Glutamatergic neuron (in vitro differentiated cells): ENCODE data around the gene ATR. TPM values are rescaled to one million over a fixed set of nuclear protein-coding genes. Genes with fewer than 3 reads are reported as not detected.
"Not testable (repeated sequence)": the region's sequence is repeated elsewhere in the genome, so short reads cannot be mapped to it uniquely, and the experiment has no call there.

Experiments
- DNase-seq: peaks from one replicate; pipeline ENCODE4 v3.0.0; 2022
- H3K27ac Mint-ChIP-seq: one replicate; pipeline ENCODE4 v1.8.0; 2020; ENCODE audit warnings: mild to moderate bottlenecking, mixed read lengths, inconsistent platforms; ENCODE audit not compliant: unreplicated experiment
- H3K27me3 Mint-ChIP-seq: one replicate; pipeline ENCODE4 v1.8.0; 2020; ENCODE audit warnings: mild to moderate bottlenecking, moderate library complexity, mixed read lengths, inconsistent platforms; ENCODE audit not compliant: unreplicated experiment
- H3K36me3 Mint-ChIP-seq: one replicate; pipeline ENCODE4 v1.8.0; 2020; ENCODE audit warnings: mild to moderate bottlenecking, mixed read lengths, inconsistent platforms; ENCODE audit not compliant: unreplicated experiment
- H3K4me1 Mint-ChIP-seq: one replicate; pipeline ENCODE4 v1.8.0; 2020; ENCODE audit warnings: mild to moderate bottlenecking, low read depth, mixed read lengths, inconsistent platforms; ENCODE audit not compliant: unreplicated experiment
- H3K4me3 Mint-ChIP-seq: one replicate; pipeline ENCODE4 v1.8.0; 2020; ENCODE audit warnings: mild to moderate bottlenecking, mixed read lengths, inconsistent platforms; ENCODE audit not compliant: unreplicated experiment
- H3K9me3 Mint-ChIP-seq: one replicate; pipeline ENCODE4 v1.8.0; 2020; ENCODE audit warnings: mild to moderate bottlenecking, moderate library complexity, mixed read lengths, inconsistent platforms; ENCODE audit not compliant: unreplicated experiment
- CTCF ChIP-seq: fragments of 200-600 bp; sonication (generic); IDR thresholded peaks from one replicate; pipeline ENCODE4 v1.5.0; 2021; ENCODE audit not compliant: partially characterized antibody, unreplicated experiment
- total RNA-seq: library from RNA; stranded (reverse); fragmentation: NEBNext Ultra II Directional; extraction: Animal tissue kit (Norgen Biotek cat#: 25700); gene quantifications from one replicate; pipeline ENCODE4 v1.2.1, GENCODE V29; 2021; ENCODE audit not compliant: unreplicated experiment

Gene ATR
- total RNA-seq, 1 donor from 2014 or later = 18.3 TPM

- TF ChIP-seq CTCF = no peak
- peaks cover 7% of the 10 kb centered on the region for H3K9me3 Mint-ChIP-seq
- DNase-seq = peak; percentile 43
Observed at GRCh38 chr3:142447301-142447851, 131.2 kb downstream of the ATR start.

DNA sequence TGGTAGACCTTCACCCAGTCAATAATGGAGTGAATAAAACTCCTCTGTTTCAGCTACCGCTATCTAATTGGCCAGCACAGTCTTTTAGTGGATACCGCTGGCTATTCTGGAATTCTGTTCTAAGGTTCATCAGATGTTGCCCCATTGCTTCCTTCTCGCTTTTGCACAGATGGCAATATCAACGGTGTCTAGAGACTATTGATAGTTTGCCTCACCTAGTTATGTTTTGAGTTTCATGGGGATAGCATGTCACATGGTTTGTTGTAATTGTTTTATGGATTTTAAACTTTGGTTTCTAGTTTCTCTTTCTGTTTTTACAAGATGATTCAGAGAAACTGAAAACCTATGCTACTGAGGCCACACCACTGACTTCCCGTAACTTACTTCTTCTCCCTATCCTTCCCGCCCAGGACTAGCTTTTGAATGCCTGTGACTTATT lies 132.7 kb downstream of the ATR start:
- Mint-ChIP-seq H3K27me3 (peaks cover 7% of the 10 kb centered on the region), H3K36me3 (no peaks in the 10 kb centered on the region), H3K9me3 (peaks cover 8% of the 10 kb centered on the region), H3K4me3 (peak overlapping the region; percentile 98), H3K4me1 (peaks cover 25% of the 10 kb centered on the region), H3K27ac (no peak overlapping the region)
- no peak for DNase-seq
- no peak for TF ChIP-seq CTCF

More at GRCh38 chr3:142447301-142447851, 131.2 kb downstream of the ATR start:
- Mint-ChIP-seq H3K36me3 (no peaks in the 10 kb centered on the region), H3K4me1 (peaks cover 25% of the 10 kb centered on the region), H3K27me3 (peaks cover 7% of the 10 kb centered on the region), H3K4me3 (peak overlapping the region; percentile 98), H3K27ac (peak overlapping the region; percentile 97)

DNA sequence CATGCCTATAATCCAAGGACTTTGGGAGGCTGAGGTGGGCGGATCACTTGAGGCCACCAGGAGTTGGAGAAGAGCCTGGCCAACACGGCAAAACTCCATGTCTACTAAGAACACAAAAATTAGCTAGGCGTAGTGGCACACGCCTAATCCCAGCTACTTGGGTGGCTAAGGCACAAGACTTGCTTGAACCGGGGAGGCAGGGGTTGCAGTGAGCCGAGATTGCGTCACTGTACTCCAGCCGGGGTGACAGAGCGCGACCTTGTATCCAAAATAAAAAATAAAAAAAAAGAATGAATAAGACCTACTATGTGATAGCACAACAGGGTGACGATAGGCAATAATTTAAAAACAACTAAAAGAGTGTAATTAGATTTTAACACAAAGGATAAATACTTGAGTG lies 134.2 kb downstream of the ATR start:
- H3K27ac Mint-ChIP-seq = no peak overlapping the region
- no peak for TF ChIP-seq CTCF
- DNase-seq = no peak
- H3K9me3 Mint-ChIP-seq = peaks cover 8% of the 10 kb centered on the region
- H3K4me3 Mint-ChIP-seq = no peak overlapping the region
- H3K4me1 Mint-ChIP-seq = peaks cover 23% of the 10 kb centered on the region
- H3K27me3 Mint-ChIP-seq = peaks cover 7% of the 10 kb centered on the region
- H3K36me3 Mint-ChIP-seq = no peaks in the 10 kb centered on the region

DNA sequence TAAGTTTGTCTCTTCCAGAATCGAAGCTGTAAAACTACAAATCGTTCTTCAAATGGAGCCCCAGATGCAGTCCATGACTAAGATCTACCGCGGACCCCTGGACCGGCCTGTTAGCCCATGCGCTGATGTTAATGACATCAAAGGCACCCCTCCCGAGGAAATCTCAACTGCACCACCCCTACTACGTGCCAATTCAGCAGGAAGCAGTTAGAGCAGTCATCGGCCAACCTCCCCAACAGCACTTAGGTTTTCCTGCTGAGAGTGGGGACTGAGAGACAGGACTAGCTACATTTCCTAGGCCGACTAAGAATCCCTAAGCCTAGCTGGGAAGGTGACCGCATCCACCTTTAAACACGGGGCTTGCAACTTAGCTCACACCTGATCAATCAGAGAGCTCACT lies 135.5 kb downstream of the ATR start:
- not testable (repeated sequence) for H3K4me3 Mint-ChIP-seq, H3K27ac Mint-ChIP-seq, H3K36me3 Mint-ChIP-seq, DNase-seq, H3K9me3 Mint-ChIP-seq, H3K27me3 Mint-ChIP-seq
- peaks cover 24% of the 10 kb centered on the region for H3K4me1 Mint-ChIP-seq

- not testable (repeated sequence) for H3K27me3 Mint-ChIP-seq, H3K4me3 Mint-ChIP-seq, DNase-seq, H3K36me3 Mint-ChIP-seq, H3K9me3 Mint-ChIP-seq, H3K4me1 Mint-ChIP-seq, H3K27ac Mint-ChIP-seq
Observed at GRCh38 chr3:142439499-142440220, 138.9 kb downstream of the ATR start.

GRCh38 chr3:142438096-142438495 lies 140.4 kb downstream of the ATR start:
- H3K9me3 Mint-ChIP-seq, H3K36me3 Mint-ChIP-seq, H3K27me3 Mint-ChIP-seq, H3K4me3 Mint-ChIP-seq, H3K27ac Mint-ChIP-seq, DNase-seq, H3K4me1 Mint-ChIP-seq: not testable (repeated sequence)
